Liver (tissue), 9 donors: ENCODE results near the gene KCTD4. TPM values are rescaled to one million over a fixed set of nuclear protein-coding genes. Genes with fewer than 3 reads are reported as not detected.

ENCODE experiments used
- DNase-seq: peaks from one replicate; pipeline ENCODE4 v3.0.0-alpha.2; 2017; ENCODE audit warnings: low spot score
- H3K27ac ChIP-seq, 2 donors: one replicate each; pipeline ENCODE4 v1.7.0; 2013; ENCODE audit warnings: inconsistent platforms in 2 of 2, low read length in 2 of 2, control low read depth in 1 of 2, low read depth in 1 of 2, mild to moderate bottlenecking in 1 of 2
- H3K27me3 ChIP-seq, 4 donors: one replicate each; pipeline versions ENCODE4 v1.6.1 to v1.7.0; 2013; ENCODE audit warnings: low read length in 3 of 4, inconsistent platforms in 1 of 4, mild to moderate bottlenecking in 1 of 4, moderate library complexity in 1 of 4; ENCODE audit not compliant: control insufficient read depth in 4 of 4, insufficient read depth in 4 of 4
- H3K36me3 ChIP-seq, 4 donors: one replicate each; pipeline versions ENCODE4 v1.6.1 to v1.7.0; 2013; ENCODE audit warnings: low read length in 3 of 4, mild to moderate bottlenecking in 3 of 4, low read depth in 1 of 4, moderate library complexity in 1 of 4; ENCODE audit not compliant: control insufficient read depth in 4 of 4, insufficient read depth in 3 of 4
- H3K4me1 ChIP-seq, 4 donors: one replicate each; pipeline versions ENCODE4 v1.6.1 to v1.7.0; 2013; ENCODE audit warnings: low read length in 3 of 4, mild to moderate bottlenecking in 3 of 4, moderate library complexity in 1 of 4; ENCODE audit not compliant: control insufficient read depth in 4 of 4, insufficient read depth in 4 of 4
- H3K4me3 ChIP-seq, 3 donors: one replicate each; pipeline versions ENCODE4 v1.6.1 to v1.7.0; 2013; ENCODE audit warnings: low read length in 3 of 3, control low read depth in 1 of 3, low read depth in 1 of 3, mild to moderate bottlenecking in 1 of 3
- H3K9ac ChIP-seq, 2 donors: one replicate each; pipeline ENCODE4 v1.7.0; 2013; ENCODE audit warnings: low read length in 2 of 2, mild to moderate bottlenecking in 2 of 2, moderate library complexity in 2 of 2, control low read depth in 1 of 2, low read depth in 1 of 2
- H3K9me3 ChIP-seq, 4 donors: one replicate each; pipeline versions ENCODE4 v1.6.1 to v1.7.0; 2013; ENCODE audit warnings: low read length in 3 of 4; ENCODE audit not compliant: control insufficient read depth in 4 of 4
- CTCF ChIP-seq: fragments of 150-350 bp; IDR thresholded peaks from 2 replicates; pipeline ENCODE4 v1.5.1; 2017; ENCODE audit warnings: improper control_type of control experiment, low read depth, low read length; ENCODE audit not compliant: missing input control
- FOXA2 ChIP-seq: IDR thresholded peaks from 2 replicates; pipeline ENCODE4 v1.6.1; 2016; ENCODE audit warnings: antibody characterized with exemption
- GABPA ChIP-seq, 2 donors: IDR thresholded peaks in 1 of 2; conservative IDR thresholded peaks in 1 of 2; 2 replicates each; pipeline ENCODE4 v1.6.1; 2016; ENCODE audit warnings: antibody characterized with exemption in 2 of 2, mild to moderate bottlenecking in 1 of 2, moderate library complexity in 1 of 2
- HNF4A ChIP-seq, 2 donors: conservative IDR thresholded peaks; 2 replicates each; pipeline ENCODE4 v1.6.1; 2016; ENCODE audit warnings: antibody characterized with exemption in 2 of 2, mild to moderate bottlenecking in 2 of 2
- HNF4G ChIP-seq: IDR thresholded peaks from 2 replicates; pipeline ENCODE4 v1.6.1; 2016; ENCODE audit warnings: antibody characterized with exemption
- JUND ChIP-seq, 2 donors: IDR thresholded peaks; 2 replicates each; pipeline ENCODE4 v1.6.1; 2016; ENCODE audit warnings: antibody characterized with exemption in 2 of 2
- MAX ChIP-seq: IDR thresholded peaks from 2 replicates; pipeline ENCODE4 v1.6.1; 2016; ENCODE audit warnings: antibody characterized with exemption
- NR2F2 ChIP-seq: IDR thresholded peaks from 2 replicates; pipeline ENCODE4 v1.6.1; 2016; ENCODE audit warnings: antibody characterized with exemption
- RAD21 ChIP-seq, 2 donors: IDR thresholded peaks; 2 replicates each; pipeline ENCODE4 v1.6.1; 2016; ENCODE audit warnings: antibody characterized with exemption in 2 of 2, mild to moderate bottlenecking in 2 of 2
- RXRA ChIP-seq, 2 donors: IDR thresholded peaks; 2 replicates each; pipeline ENCODE4 v1.6.1; 2017 to 2018; ENCODE audit warnings: antibody characterized with exemption in 2 of 2, mild to moderate bottlenecking in 1 of 2
- TAF1 ChIP-seq: conservative IDR thresholded peaks from 2 replicates; pipeline ENCODE4 v1.6.1; 2016; ENCODE audit warnings: antibody characterized with exemption, mild to moderate bottlenecking
- YY1 ChIP-seq: IDR thresholded peaks from 2 replicates; pipeline ENCODE4 v1.6.1; 2016; ENCODE audit warnings: antibody characterized with exemption, mild to moderate bottlenecking
- WGBS: extraction: QIAGEN DNeasy Blood & Tissue Kit; methylation state at CpG from one replicate; pipeline ENCODE4 v1.1.7; 2013; 5-methylcytosine and 5-hydroxymethylcytosine counted together
- polyA plus RNA-seq, 2 donors: library from polyadenylated mRNA; stranded (reverse) in 1 of 2; unstranded in 1 of 2; fragments of 200-250 nt in 1 of 2; fragments of >200 nt in 1 of 2; fragmentation: Nextera tagmentation in 1 of 2; extraction: Ambion mirVana in 1 of 2; gene quantifications; one replicate each; pipeline versions ENCODE4 v1.2.1 to v1.2.3, GENCODE V29; 2013 to 2015
- total RNA-seq, 2 donors: library from RNA; depleted of rRNA; stranded (reverse); fragments of >200 nt; gene quantifications; one replicate each; pipeline ENCODE4 v1.2.3, GENCODE V29; 2014
- TF ChIP-seq, protein P1 (sequence below): IDR thresholded peaks from 2 replicates; pipeline ENCODE4 v1.6.1; 2016; ENCODE audit warnings: antibody characterized with exemption
- TF ChIP-seq, protein P2 (sequence below): IDR thresholded peaks from 2 replicates; pipeline ENCODE4 v1.6.1; 2016; ENCODE audit warnings: antibody characterized with exemption
- donor health status: healthy.
- donor health status: healthy.
- donor health status: healthy.
- donor health status: healthy.
- donor health status: healthy.

Gene KCTD4
- total and polyA plus RNA-seq, 4 donors: 0.19 TPM; not detected in 3

DNA sequence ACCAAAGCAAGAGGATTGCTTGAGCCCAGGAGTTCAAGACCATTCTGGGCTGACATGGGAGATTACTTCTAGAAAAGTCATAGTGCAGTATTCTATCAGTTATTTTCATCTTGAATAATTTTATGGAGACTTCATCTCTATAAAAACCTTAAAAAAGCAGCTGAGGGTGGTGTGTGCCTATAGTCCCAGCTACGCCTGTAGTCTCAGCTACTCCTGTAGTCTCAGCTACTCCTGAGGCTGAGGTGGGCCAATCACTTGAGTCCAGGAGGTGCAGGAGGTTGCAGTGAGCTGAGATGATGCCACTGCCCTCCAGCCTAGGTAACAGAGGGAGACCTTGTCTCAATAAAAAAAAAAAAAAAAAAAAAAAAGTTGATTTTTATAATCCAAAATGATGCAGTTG lies 22.1 kb upstream of the KCTD4 start:
- no peak overlapping the region for H3K9ac ChIP-seq
- no peaks in the 10 kb centered on the region for H3K27me3 ChIP-seq
- H3K36me3 ChIP-seq: peaks cover 0 to 1% (median 0%) of the 10 kb centered on the region in 4 donors
- no peak overlapping the region for H3K4me3 ChIP-seq
- no peak for DNase-seq
- no peaks in the 10 kb centered on the region for H3K9me3 ChIP-seq
- H3K4me1 ChIP-seq: peaks cover 1 to 15% (median 5%) of the 10 kb centered on the region in 4 donors
- TF ChIP-seq RAD21 (IDR thresholded peaks at IDR 0.05) (no peak), RXRA (IDR thresholded peaks at IDR 0.05) (no peak), GABPA (IDR thresholded peaks at IDR 0.05 in 1 of 2, conservative IDR thresholded peaks at IDR 0.05 in 1 of 2) (no peak), HNF4A (conservative IDR thresholded peaks at IDR 0.05) (no peak), TAF1 (no peak), JUND (IDR thresholded peaks at IDR 0.05) (no peak), NR2F2 (no peak), YY1 (no peak), MAX (no peak)
- TF ChIP-seq, protein P1, sequence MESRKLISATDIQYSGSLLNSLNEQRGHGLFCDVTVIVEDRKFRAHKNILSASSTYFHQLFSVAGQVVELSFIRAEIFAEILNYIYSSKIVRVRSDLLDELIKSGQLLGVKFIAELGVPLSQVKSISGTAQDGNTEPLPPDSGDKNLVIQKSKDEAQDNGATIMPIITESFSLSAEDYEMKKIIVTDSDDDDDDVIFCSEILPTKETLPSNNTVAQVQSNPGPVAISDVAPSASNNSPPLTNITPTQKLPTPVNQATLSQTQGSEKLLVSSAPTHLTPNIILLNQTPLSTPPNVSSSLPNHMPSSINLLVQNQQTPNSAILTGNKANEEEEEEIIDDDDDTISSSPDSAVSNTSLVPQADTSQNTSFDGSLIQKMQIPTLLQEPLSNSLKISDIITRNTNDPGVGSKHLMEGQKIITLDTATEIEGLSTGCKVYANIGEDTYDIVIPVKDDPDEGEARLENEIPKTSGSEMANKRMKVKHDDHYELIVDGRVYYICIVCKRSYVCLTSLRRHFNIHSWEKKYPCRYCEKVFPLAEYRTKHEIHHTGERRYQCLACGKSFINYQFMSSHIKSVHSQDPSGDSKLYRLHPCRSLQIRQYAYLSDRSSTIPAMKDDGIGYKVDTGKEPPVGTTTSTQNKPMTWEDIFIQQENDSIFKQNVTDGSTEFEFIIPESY: no peak
- no peak overlapping the region for H3K27ac ChIP-seq
- WGBS: 100% methylated on average over 1 of the region's 1 CpG

- WGBS: 94% methylated on average over 3 of the region's 3 CpGs
- H3K4me1 ChIP-seq: peaks cover 1 to 17% (median 5%) of the 10 kb centered on the region in 4 donors
Measured at GRCh38 chr13:45222516-45222915, 21.7 kb upstream of the KCTD4 start.

GRCh38 chr13:45220403-45220802 lies 19.6 kb upstream of the KCTD4 start:
- H3K4me1 ChIP-seq: peaks cover 1 to 17% (median 5%) of the 10 kb centered on the region in 4 donors
- no peaks in the 10 kb centered on the region for H3K9me3 ChIP-seq
- no peak overlapping the region for H3K9ac ChIP-seq
- no peak overlapping the region for H3K4me3 ChIP-seq
- 98% methylated on average over 4 of the region's 4 CpGs for WGBS
- H3K36me3 ChIP-seq: peaks cover 0 to 1% (median 0%) of the 10 kb centered on the region in 4 donors
- H3K27ac ChIP-seq: no peak overlapping the region
- no peak for DNase-seq
- H3K27me3 ChIP-seq: no peaks in the 10 kb centered on the region
- TF ChIP-seq CTCF (no peak), HNF4G (no peak), HNF4A (conservative IDR thresholded peaks at IDR 0.05) (no peak), RXRA (IDR thresholded peaks at IDR 0.05) (no peak), YY1 (no peak), NR2F2 (no peak), FOXA2 (no peak)
- TF ChIP-seq, protein P2, sequence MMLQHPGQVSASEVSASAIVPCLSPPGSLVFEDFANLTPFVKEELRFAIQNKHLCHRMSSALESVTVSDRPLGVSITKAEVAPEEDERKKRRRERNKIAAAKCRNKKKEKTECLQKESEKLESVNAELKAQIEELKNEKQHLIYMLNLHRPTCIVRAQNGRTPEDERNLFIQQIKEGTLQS: no peak
- TF ChIP-seq, protein P1: no peak

More at GRCh38 chr13:45222516-45222915, 21.7 kb upstream of the KCTD4 start:
- no peak overlapping the region for H3K4me3 ChIP-seq
- H3K27ac ChIP-seq: no peak overlapping the region
- TF ChIP-seq JUND (IDR thresholded peaks at IDR 0.05): no peak
- no peak for TF ChIP-seq FOXA2
- no peak for TF ChIP-seq HNF4G
- TF ChIP-seq CTCF: no peak
- DNase-seq: no peak
- no peaks in the 10 kb centered on the region for H3K9me3 ChIP-seq
- no peak overlapping the region for H3K9ac ChIP-seq
- H3K27me3 ChIP-seq: no peaks in the 10 kb centered on the region
- peaks cover 0 to 1% (median 0%) of the 10 kb centered on the region in 4 donors for H3K36me3 ChIP-seq
